ENCODE measurements around the gene ZNF300. TPM values are rescaled to one million over a fixed set of nuclear protein-coding genes. Genes with fewer than 3 reads are reported as not detected.
"Not testable (repeated sequence)": the region's sequence is repeated elsewhere in the genome, so short reads cannot be mapped to it uniquely, and the experiment has no call there.

ZNF300 gene
- total and polyA plus RNA-seq, 5 donors, result 1.4 to 2.5 (median 1.6) TPM

GRCh38 chr5:150845185-150845859 lies 59.5 kb downstream of the ZNF300 start:
- 88% methylated on average over 32 of the region's 32 CpGs for WGBS
- DNase-seq, result peak in 2 of 3 donors; percentile 24 to 43
- not testable (repeated sequence) for H3K9me3 ChIP-seq (ENCODE audit: control insufficient read depth, low read length)

More at GRCh38 chr5:150845185-150845859, 59.5 kb downstream of the ZNF300 start:
- H3K27me3 ChIP-seq (ENCODE audit: control insufficient read depth, insufficient read depth); ATAC-seq; H3K27ac ChIP-seq (ENCODE audit: low read length); H3K4me1 ChIP-seq (ENCODE audit: control insufficient read depth, insufficient read depth, low read length); H3K4me3 ChIP-seq (ENCODE audit: low read length): not testable (repeated sequence)
- intact Hi-C loops (cut with DNase I), result loop anchor here in 3 of 4 donors (5.0 kb wide), 2 partner anchors 283 to 288 kb away; no protein-coding TSS in a partner anchor

Other genes starting within 250 kb of the ZNF300 start
- 1 to 10 TPM; 4.0 to 9.3 (median 5.2) TPM for gene MYOZ3, start 243.7 kb downstream of the ZNF300 start, total RNA-seq
- gene MYOZ3, start 243.7 kb downstream of the ZNF300 start, polyA plus RNA-seq, result 3.3 TPM
- 10 to 100 TPM; 25.1 to 30.8 (median 26.4) TPM for gene RBM22, start 203.9 kb downstream of the ZNF300 start, total RNA-seq
- gene RBM22, start 203.9 kb downstream of the ZNF300 start, polyA plus RNA-seq, result 19.3 TPM
- gene DCTN4, start 146.0 kb downstream of the ZNF300 start, total RNA-seq, result 10 to 100 TPM; 41.8 to 51.6 (median 47.6) TPM
- 22.7 TPM for gene DCTN4, start 146.0 kb downstream of the ZNF300 start, polyA plus RNA-seq
- gene SMIM3, start 126.2 kb downstream of the ZNF300 start, total RNA-seq, result 10 to 100 TPM; 16.3 to 33.5 (median 19.9) TPM
- 22.9 TPM for gene SMIM3, start 126.2 kb downstream of the ZNF300 start, polyA plus RNA-seq
- gene IRGM, start 58.5 kb downstream of the ZNF300 start, total RNA-seq, result not detected
- gene IRGM, start 58.5 kb downstream of the ZNF300 start, polyA plus RNA-seq, result not detected
- gene GPX3, start 115.6 kb upstream of the ZNF300 start, total RNA-seq, result 1,000 to 10,000 TPM; 1,359 to 2,012 (median 1,429) TPM
- gene GPX3, start 115.6 kb upstream of the ZNF300 start, polyA plus RNA-seq, result 1,982 TPM
- gene TNIP1, start 176.1 kb upstream of the ZNF300 start, total RNA-seq, result 10 to 100 TPM; 77.0 to 98.2 (median 86.1) TPM
- 71.5 TPM for gene TNIP1, start 176.1 kb upstream of the ZNF300 start, polyA plus RNA-seq

Data from right cardiac atrium (tissue), 5 donors.